Stimulated activated naive CD4-positive, alpha-beta T cell treated with Interleukin-2 at 50 U/mL for 16 hours (primary cell): ENCODE data around the gene TBC1D26.
A peak's percentile ranks its signal among the peaks of the same experiment; 100 is the strongest.
"Not testable (repeated sequence)": the region's sequence is repeated elsewhere in the genome, so short reads cannot be mapped to it uniquely, and the experiment has no call there.

Experiments
- DNase-seq: peaks from one replicate; lab custom pipeline; 2025; lab: John Stamatoyannopoulos, UW

TBC1D26 gene

DNA sequence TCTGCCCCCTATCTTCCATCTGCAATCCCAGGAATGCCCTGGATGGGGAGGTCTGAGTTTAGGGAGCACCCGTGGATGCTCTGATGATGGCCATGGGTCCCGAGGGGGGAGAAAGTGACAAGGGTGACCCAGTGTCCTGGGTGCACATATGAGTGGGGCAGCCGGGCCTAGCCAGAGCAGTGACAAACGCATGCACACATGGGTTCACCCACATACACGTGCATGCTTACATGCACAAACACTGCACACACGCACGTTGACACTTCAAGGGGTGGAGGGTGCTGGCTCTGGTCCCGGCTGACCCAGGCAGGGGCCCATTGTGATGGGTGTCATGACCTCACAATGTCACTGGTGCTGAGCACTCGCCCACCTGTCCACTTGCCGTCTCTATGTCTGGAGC, at the start of gene TBC1D26:
Gene TBC1D26, plus strand, starts transcription at position 384 of the 400 bp plus-strand sequence. CDS start 3,066 bp downstream, outside the sequence.
- DNase-seq, result not testable (repeated sequence)

DNA sequence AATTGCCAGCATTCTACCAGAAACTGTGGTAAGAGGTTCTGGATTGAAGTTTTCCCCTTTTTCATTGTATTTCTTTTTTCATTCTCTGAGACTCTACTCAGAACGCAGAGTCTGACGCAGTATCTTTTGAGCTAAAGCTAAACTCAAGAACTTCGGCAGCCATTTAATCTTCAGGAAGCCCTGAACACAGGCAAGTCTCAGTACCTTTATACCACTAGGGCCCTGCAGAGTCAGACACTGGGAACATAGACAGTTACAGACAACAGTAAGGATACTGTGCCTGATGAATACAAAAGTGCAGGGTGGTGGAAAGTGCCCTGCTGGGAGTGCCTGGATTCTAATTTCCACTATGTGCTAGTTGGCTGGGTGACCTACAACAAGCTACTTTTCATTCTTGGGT, 48.9 kb upstream of the TBC1D26 start:
- not testable (repeated sequence) for DNase-seq

DNA sequence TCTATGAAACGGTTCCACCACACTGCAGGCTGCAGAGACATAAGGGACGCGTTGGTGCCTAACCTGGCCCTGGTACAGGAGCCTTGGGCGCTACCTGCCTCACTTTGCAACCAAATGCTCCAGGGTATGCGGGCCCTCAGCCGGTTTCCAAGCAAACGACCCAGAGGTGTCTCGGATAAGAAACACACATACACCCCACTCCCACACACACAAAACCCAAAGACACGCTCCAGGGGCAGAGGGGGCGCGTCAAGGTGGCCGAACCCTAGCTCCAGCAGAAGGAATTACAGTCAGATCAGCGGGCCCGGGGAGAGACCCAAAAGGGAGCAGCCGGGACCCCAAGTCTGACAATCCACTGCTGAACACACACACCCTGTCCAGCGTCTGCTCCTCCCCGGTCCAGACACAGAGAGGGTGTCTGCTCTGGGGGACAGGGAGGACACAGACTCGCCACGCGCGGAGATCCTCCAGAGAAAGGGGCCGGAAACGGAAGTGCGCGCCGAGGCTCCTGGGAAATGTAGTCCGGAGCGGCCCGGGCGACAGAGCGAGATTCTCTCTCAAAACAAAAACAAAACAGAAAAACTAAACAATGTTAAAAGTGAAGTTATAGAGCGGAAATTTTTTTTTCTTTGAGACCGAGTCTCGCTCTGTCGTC, 48.1 kb upstream of the TBC1D26 start, which contains the start of gene TRIM16:
Gene TRIM16, minus strand, starts transcription at position 488 of the 655 bp plus-strand sequence. CDS start 32,702 bp downstream, outside the sequence.
- peak; percentile 81 for DNase-seq

DNA sequence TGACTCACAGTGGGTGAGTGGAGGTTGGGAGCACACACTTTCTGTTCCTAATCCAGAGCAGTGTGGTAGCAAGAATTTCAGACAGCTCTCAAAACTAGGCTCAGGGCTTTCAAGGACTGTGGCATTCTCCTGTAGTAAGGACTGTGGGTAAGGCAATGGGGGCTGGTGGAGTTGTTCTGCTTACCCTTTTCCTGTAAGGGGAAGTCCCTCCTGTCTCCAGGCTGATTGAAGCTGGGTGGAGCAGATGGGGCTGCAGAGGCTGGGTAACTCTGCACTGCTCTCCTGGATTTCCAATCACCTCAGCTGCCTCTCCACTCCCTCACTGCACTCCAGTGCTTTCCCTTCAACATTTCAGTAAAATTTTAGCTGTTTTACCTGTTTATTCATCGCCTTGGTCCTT, 44.6 kb upstream of the TBC1D26 start:
- not testable (repeated sequence) for DNase-seq

DNA sequence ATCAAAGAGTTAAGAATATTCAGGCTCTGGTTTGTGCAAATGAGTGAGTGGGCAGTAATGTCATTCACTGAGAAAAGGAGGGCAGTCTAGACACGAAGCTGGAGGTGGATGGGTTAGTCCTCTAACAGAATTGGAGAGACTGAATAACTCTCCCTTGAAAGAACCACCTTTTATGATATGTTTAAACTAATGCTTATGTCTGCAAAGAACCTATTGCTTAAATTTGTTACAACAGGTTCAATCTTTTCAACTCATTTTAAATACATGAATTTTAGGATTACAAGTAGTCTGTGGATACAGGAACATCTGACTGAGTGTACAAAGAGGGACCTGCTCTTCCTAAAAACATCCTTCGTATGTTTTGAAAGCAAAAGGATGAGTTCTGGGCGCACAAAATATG, 33.1 kb upstream of the TBC1D26 start:
- DNase-seq, result not testable (repeated sequence)

DNA sequence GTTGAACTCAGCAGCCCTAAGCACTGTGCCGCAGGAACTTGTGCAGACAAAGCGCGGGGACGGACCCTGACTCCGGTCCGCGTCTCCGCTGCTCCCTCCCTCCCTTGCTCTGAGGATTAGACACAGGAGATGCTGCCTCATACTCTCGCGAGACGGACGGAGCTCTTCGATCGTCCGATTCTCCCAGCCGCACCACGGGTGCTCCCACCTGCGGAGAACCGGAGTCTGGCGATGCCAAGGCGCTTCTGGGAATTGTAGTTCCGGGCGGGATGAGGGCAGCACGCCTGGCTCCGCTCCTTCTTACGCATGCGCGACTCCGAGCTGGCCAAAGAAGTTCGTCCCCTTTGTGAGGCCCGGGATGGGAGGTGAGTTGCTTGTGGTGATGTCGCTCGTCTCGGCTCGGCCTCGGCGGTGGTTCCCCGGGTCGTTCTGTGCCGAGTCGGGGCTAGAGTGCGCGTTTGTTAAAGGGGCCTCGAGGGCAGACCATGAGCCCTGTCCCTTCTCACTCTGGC, 32.6 kb upstream of the TBC1D26 start, which contains the start of gene ZNF286A:
Gene ZNF286A, plus strand, starts transcription at position 340 of the 512 bp plus-strand sequence. CDS start 578 bp downstream, outside the sequence.
- DNase-seq, result peak; percentile 98

DNA sequence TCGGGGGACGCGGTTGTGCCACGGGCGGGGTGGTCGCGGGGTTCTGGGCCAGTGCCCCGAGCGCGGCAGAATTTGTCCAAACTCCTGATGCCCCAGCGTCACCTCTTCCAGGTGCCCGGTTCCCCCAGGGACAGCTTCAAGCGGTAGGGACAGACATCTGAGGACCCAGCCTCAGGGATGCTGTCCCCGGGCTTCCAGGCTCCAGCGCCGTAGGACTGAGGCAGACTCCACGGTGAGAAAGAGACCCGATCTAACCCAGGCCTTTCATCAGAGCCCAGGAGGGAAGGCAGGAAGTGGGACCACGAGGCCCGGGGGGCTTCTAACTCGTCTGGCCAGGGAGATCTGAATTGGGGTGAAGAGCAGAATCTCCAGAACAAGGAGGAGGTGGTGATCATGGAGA, 32.1 kb upstream of the TBC1D26 start:
- DNase-seq, result not testable (repeated sequence)

DNA sequence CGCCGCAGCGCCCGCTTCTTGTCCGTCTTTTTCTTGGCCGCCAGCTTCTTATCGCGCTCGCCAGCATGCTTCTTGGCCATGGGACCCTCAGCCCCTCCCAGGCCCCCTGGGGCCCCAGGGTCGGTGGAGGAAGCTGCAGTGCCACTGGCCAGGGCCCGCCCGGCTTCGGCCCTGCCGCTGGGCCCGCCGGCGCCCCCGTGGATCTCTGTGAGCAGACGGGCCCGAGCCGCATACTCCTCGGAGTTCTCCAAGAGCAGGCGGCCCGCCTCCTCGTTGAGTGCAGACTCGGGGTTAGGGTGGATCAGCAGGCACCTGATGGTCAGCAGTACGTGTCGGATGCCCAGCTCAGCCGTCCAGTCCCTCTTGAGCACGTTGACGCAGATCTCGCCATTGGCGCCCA, 27.8 kb upstream of the TBC1D26 start:
- DNase-seq, result not testable (repeated sequence)

DNA sequence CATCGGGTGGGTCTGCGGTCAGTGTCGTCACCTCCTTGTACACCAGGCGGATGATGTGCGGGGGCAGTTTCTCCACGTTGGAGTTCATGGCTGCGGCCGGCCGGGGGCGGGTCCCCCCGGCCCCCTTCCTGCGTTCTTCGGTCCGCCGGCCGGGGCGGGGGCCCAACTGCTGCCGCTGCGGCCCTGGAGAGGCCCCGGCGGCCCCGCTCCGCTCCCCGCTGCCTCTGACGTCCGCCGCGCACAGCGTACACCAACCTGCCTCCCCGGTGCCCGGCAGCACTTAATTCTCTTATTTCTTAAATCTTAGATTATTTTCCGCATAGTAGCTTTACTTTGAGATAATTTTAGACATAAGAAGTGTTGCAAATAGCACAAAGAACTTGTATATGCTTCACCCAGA, 27.3 kb upstream of the TBC1D26 start:
- not testable (repeated sequence) for DNase-seq

DNA sequence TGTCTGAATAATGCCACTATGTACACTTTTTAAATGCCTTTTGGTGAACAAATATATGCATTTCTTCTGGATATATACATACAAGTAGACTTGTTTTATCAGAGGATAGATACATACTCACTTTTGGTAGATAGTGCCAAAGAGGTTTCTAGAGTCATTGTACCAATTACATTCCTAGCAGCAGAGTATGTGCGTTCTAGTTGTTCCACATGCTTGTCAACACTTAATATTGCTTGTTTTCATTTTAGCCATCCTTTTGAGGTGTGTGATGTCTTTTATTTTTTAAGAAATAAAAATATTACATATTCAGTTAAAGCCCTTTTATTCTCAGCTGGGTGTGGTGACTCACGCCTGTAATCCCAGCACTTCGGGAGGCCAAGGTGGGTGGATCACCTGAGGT, 23.2 kb upstream of the TBC1D26 start:
- DNase-seq, result not testable (repeated sequence)

DNA sequence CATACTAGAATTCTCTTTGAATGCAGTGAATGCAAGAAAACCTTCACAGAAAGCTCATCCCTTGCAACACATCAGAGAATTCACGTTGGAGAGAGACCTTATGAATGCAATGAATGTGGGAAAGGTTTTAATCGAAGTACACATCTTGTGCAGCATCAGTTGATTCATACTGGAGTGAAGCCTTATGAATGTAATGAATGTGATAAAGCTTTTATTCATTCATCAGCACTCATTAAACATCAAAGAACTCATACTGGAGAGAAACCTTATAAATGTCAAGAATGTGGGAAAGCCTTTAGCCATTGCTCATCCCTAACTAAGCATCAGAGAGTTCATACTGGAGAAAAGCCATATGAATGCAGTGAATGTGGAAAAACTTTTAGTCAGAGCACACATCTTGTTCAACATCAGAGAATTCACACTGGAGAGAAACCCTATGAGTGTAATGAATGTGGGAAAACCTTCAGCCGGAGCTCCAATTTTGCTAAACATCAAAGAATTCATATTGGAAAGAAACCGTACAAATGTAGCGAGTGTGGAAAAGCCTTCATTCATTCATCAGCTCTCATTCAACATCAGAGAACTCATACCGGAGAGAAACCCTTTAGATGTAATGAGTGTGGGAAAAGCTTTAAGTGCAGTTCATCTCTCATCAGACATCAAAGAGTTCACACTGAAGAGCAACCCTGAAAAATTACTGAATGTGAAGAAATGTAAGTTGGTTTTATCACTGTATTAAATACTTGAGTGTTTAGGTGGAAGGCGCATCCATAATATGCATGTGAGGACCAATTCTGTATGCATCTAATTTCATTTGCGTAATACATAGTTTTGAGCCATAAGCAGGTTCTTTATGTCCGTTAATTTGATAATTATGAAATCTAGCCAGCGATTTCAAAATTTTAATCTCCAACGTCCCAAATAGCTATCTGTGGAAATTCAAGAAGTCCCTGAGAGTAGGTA, 15.2 kb upstream of the TBC1D26 start:
- not testable (repeated sequence) for DNase-seq

DNA sequence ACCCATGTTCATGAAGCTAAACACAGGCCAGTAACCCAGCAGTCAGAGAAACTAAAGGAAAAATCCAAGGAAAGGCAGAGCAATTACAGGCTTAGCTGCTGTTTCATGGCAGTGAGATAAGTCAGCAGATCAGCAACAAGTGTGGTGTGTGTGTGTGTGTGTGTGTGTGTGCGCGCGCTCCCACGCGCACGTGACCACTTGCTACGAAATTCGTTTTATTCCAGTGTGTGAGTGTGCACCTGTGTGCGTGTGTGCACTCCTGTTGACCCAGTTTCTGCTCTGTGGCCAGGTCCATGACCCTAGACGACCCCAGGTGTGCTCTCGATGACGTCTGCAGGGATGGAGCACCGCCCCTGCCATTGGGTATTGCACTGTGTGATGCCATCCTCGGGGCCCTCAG, 1.5 kb upstream of the TBC1D26 start:
- DNase-seq, result not testable (repeated sequence)

DNA sequence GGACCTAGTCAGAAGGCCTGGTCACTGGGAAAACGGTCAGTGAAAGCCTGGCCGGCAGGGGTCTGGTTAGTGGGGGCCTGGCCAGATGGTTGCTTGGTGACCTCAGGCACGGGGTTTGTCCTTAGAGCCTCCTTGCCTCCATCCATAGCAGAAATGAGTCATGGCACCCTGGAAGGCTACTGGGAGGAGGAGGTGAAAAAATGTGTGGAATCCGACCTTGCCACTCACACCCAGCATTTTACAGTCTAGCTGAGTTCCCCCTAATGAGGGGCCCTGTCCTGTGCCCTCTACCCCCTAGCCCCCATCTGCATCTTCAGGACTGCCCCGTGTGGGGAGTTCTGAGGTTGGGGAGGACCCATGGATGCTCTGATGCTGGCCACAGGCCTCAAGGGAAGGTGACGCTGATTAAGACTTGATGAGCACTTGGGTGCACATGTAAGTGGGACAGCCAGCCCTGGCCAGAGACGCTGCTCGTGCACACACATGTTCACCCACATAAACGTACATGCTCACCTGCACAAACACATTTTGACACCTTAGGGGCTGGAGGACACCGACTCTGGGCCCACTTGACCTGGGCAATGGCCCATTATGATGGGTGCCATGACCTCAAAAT, 1.2 kb downstream of the TBC1D26 start:
- not testable (repeated sequence) for DNase-seq

DNA sequence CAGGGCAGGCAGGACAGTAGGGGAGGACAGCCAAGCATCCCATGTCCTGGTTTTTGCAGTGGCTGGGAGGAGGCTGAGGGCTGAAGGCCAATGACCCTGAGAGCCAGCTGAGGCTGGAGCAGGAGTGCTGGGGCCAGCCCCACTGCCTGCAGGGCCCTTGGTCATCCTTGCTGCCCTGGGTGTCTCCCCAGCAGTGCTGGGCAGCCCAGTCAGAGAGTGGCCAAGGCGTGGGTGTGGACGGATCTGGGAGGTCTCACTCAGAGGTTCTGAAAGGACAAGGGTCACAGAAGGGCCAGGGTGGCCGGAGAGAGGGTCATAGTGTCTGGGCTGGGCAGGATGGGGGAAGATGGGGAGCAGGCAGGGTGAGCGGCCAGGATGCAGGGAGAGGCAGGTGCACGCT, 4.5 kb downstream of the TBC1D26 start:
- DNase-seq, result not testable (repeated sequence)

DNA sequence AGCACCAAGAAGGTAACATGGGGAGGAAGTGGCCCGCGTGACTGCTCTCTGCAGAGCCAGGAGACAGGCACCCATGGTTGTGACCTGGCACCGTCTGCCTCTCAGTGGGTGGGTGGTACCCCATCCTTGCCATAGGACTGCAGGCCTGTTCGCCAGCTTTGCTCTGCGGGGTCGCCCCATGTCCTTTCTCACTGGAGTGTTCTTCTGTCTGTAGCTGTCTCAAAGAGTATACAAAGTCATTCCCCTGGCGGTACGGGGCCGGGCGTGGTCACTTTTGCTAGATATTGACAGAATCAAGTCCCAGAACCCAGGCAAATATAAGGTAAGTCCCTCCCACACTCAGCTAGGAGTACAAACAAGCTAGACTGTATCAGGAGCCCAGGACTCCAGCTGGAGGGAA, 6.0 kb downstream of the TBC1D26 start:
- no peak for DNase-seq

DNA sequence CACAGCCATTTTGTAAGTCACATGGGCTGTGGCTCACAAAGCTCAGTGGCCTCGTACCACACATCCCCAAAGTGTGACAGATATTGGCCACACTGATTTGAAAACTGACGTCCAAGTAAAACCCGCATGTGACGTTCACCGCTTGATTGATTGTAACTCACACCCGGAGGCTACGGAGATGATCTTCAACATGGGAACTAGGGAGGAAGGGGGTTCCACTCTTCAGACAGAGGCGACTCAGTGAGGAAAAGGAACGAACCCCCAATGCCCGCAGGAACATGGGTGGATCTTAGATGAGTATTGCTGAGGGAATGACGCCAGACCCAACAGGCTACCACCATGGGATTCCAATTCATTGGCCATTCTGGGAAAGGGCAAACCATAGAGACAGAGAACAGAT, 7.2 kb downstream of the TBC1D26 start:
- not testable (repeated sequence) for DNase-seq

DNA sequence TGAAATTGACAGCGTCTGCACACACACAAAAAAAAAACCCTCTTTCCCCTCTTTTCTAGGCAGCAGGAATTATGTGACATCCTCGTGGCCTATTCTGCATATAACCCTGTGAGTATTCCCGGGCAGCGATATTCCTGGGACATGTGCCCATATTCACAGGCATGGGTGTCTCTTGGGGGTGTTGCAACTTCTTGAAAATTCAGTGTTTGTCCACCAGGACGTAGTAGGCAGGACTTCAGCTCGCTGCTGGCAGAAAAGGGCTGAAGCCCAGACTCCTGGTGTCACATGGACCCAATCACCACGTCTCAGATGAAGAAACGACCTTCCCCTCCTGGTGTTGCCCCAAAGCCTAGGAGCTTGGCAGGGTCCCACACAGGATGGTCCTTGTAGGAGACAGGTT, 8.0 kb downstream of the TBC1D26 start:
- DNase-seq, result not testable (repeated sequence)

DNA sequence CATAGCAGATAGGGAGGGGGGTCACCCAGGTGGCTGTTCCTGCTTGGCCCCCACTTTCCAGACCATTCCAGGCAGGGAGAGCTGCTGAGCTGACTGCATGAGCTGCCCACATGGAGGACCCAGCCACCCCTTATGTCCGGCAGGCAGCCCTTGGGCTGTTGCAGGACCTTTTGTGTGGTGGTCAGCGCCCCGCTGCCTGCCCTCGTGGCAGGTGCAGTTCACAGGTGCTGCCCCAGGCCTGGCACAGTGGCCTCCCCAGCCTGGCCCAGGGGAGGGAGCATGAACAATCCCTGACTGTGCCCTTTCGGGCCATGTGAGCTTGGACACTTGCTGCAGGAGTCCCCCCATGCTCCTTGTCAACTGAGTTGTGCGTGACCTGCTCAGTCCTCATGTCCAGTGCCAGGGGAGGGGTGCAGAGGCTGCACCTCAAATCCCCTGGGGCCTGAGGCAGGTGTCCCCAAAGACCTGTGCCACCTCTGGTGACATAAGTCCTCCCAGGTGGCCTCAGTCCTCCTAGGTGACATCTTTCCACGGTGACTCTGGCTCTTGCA, 8.6 kb downstream of the TBC1D26 start:
- DNase-seq, result no peak

DNA sequence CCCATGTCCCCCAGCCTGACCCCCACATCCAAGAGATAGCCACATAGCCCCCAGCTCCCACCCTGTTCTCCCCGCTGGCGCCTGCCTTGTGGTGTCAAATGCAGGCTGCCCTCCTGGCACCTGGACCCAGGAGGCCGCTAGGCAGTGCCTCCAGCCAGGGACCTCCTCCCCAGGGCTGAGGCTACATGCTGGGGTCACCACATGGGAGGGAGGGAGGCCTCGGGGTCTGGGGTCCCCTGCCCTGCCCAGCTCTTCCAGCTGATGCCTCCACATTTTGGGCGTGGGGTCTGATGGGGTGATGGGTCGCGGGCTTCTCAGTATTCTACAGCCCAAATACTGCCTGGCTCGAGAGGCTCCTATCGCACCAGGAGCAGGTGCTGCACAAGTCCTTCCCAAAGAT, 9.5 kb downstream of the TBC1D26 start:
- no peak for DNase-seq

DNA sequence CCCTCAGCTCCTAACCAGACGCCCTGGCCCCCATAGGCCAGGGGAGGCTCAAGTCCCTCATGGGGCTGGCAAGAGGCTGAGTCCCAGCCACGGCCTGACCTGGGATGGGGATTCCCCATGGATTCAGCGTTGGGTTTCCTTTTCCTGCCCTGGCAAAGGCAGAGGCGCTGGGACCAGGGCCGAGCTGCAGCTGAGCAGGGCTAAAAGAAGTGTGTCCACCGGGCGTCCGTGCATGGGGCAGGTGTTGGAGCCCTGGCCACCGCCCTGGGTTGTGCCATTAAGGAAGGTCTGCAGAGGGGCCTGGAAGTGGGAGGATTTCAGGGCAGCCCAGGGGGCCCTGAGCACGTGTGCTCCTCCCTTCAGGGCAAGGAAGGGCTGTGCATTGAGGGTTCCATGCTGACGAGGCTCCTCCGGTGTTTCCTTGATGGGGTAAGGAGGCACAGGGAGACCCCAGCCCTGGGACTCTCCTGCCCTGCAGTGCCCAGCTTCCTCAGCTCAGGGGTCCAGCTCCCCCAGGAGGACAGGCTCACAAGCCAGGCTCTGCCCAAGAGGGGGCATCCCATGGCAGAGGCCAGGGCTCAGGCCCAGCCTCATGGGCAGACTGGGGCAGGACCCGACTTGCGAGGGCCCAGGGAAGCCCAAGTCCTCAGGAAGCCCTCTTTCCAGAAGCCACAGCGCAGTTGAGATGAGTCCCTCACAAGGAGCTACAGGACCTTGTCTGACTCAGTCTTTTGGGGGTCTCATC, 10.1 kb downstream of the TBC1D26 start:
- DNase-seq, result no peak

DNA sequence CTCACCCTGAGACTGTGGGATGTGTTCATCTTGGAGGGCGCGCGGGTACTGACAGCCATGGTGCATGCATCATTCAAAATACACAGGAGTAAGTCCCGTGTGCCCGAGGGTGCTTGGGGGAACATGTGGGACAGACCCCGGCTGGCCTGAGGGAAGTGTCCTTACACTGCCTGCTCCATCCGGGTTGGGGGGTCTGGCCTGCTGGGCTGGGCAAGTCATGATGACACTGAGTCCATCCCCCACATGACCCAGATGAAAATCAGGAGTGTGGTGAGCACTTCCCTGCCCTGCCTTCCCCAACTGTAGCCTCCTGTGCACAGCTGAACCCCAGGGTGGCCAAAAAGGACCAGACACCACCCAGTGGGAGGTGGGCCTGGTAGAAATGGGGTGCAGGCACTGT, 10.8 kb downstream of the TBC1D26 start:
- no peak for DNase-seq
